HG02798 (cell line): Measurements from ENCODE around the gene HERPUD1.
A peak's percentile ranks its signal among the peaks of the same experiment; 100 is the strongest.

ENCODE experiments used
- ATAC-seq: cut with Tn5 transposase; IDR thresholded peaks from one replicate; pipeline ENCODE4 v1.9.1; 2021; ENCODE audit warnings: mild to moderate bottlenecking; ENCODE audit not compliant: unreplicated experiment, poor library complexity

HERPUD1 gene

GRCh38 chr16:56910654-56911539, 21.0 kb upstream of the HERPUD1 start:
- no peak for ATAC-seq

DNA sequence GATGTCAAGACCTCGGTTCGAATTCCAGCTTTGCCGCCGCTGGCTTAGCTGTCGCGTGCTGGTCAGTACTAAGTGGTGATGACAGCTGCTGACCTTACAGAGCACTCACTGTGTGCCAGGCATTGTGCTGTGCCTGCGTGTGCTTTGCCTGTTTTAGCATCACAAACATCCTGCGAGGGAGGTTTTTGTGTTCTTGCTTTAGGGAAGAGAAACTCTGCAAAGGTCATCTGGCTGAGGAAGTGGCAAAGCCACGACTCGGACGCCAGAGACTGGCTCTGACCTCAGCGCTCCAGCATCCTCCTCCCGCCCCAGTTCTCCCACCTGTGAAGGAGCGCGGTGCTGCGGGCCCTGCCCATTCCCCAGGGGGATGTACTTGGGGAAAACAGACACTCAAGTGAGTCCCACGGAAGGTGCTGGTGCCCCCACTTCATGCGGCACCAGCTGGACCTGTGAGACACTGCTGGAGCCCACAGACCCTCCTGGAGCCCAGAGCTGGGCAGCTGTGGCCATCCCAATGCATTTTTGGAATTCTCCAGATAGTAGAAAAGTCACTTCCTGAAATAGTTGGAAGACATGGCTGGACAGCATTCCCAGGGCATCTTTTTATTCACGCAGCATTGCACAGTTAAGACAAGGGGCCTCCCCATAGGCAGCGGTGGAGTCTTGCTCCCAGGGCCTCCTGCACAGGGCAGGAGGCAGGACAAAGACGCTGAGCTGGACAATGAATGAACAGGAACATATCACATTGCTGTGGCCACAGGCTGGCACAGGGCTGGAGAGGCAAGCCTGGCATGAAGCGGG, 20.0 kb upstream of the HERPUD1 start:
- peak; percentile 71 for ATAC-seq

GRCh38 chr16:56912746-56913708, 18.9 kb upstream of the HERPUD1 start:
- no peak for ATAC-seq

GRCh38 chr16:56914896-56915295, 17.0 kb upstream of the HERPUD1 start:
- ATAC-seq, result no peak

DNA sequence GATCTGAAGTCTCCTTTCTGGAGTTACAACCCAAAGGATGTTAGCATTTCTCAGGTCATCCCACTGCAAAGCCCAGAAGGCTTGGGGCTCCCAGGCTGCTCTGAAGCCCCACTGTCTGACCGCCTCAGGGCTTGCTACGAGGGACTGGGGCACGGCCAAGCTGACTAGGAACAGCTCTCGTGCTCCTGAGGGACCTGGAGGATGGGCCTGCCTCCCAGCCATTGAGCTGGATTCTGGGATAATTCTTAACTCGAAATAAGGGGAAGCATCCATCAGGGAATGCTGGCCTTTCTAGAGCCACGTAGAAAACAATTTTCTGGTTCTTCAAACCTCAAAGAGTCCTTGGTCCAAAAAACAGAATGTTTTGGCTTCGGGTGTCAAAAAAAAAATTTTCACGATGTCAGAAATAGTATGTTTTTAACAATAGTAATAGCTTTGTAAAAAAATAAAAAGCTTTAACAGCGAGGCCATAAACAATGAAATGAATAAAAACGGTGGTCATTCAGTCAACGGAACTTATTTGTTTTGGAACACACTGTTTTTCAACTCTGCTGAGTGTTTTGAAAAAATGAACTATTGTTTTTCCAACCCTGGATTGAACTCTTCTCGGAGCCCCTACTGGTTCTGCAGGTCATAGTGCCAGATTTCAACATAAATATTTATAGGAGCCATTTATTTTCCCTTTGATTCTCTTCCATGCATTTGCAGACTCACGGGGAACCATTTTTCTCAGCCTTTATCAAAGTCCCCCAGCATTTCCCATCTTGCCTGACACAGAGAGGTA, 16.4 kb upstream of the HERPUD1 start:
- ATAC-seq, result no peak

GRCh38 chr16:56916571-56917403, 15.2 kb upstream of the HERPUD1 start:
- peak; percentile 79 for ATAC-seq

DNA sequence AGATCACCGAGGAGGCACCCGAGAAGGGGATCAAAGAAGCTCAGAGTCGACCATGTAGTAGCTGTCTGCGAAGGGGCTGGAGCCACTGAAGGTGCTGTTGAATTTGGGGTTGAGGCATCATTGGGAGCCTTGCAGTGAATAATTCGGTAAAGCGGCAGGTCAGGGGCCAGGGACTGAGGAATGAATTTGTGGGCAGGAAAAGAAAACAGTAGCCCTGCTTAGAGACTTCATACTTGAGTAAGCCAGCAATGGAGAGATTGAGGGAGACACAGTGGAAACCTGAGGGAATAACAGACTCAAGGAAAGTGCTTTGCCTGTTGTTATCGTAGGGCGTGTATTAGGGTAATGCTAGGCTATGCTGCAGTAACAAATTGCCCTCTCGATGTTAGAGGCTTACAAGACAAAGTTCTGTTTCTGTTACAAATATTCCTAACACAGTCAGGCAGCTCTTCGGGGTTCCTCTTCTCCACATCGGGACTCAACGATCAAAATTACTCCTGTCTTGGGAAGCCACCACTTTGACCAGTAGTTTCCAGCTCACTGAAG, 13.4 kb upstream of the HERPUD1 start:
- ATAC-seq, result no peak

- no peak for ATAC-seq
Observed at GRCh38 chr16:56919099-56919800, 12.7 kb upstream of the HERPUD1 start.

GRCh38 chr16:56921571-56921970, 10.4 kb upstream of the HERPUD1 start:
- no peak for ATAC-seq

- no peak for ATAC-seq
Observed at GRCh38 chr16:56923481-56924091, 8.4 kb upstream of the HERPUD1 start.

GRCh38 chr16:56927471-56927870, 4.5 kb upstream of the HERPUD1 start:
- no peak for ATAC-seq

GRCh38 chr16:56929639-56930038, 2.3 kb upstream of the HERPUD1 start:
- ATAC-seq, result no peak

DNA sequence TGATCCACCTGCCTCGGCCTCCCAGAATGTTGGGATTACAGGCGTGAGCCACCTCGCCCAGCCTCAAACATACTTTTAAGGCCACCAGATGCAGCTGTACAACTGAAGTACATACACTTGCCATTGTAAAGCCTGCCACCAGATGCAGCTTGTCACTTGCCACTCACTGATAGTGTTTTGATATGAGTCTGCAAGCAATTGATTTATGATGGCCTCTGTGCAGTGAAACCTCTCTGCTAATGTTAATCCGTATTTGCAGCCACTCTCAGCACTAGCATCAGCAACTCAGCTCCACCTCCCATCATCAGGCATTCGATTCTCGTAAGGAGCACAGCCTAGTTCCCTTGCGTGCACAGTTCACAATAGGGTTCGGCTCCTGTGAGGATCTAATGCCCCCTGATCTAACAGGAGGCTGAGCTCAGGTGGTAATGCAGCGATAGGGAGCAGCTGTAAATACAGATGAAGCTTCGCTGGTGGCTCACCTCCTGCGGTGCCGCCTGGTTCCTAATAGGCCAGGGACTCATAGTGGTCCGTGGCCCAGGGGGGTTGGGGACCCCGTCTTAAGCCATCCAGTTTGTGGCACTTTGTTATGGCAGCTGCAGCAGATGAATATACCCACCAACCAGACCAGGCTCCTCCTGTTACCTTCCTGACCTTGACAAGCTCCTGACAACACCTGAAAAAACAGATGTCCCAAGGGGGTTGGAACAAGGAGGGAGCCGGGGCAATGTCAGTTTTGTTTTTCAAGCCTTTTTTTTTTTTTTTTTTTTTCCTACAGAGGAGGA, 1.3 kb upstream of the HERPUD1 start:
- no peak for ATAC-seq

GRCh38 chr16:56931271-56931891, 561 bp upstream of the HERPUD1 start:
- peak; percentile 33 for ATAC-seq

GRCh38 chr16:56932721-56933619, 1.0 kb downstream of the HERPUD1 start:
- peak; percentile 10 for ATAC-seq
